A549 (cell line): ENCODE measurements around the gene NMNAT2. TPM values are rescaled to one million over a fixed set of nuclear protein-coding genes. Genes with fewer than 3 reads are reported as not detected.

Experiments
- ATAC-seq, 2 experiments: fragments of 200-7000 bp in 1 of 2; fragments of >200 bp in 1 of 2; cut with Nextera tagmentation in 1 of 2; cut with Tn5 transposase in 1 of 2; 3 replicates each; pipeline versions ENCODE4 v1.8.0 to v1.9.1; 2018 to 2020; ENCODE audit warnings: mild to moderate bottlenecking in 1 of 2, moderate library complexity in 1 of 2
- CTCF ChIA-PET: fragments of 300-600 bp; sonication (Branson Sonifier 250); formaldehyde crosslinking; extraction: SDS; loops from one replicate; lab custom pipeline; 2021; ENCODE audit warnings: antibody characterized with exemption, inconsistent platforms; lab: Yijun Ruan, JAX
- POLR2A ChIA-PET: fragments of 350-600 bp; formaldehyde crosslinking; extraction: SDS; loops from one replicate; lab custom pipeline; 2021; ENCODE audit warnings: antibody characterized with exemption, inconsistent platforms; lab: Yijun Ruan, JAX
- DNase-seq, 2 experiments: peaks; one replicate each; pipeline versions ENCODE4 v3.0.0 to v3.0.0-alpha.2; 2011 to 2016; ENCODE audit warnings: low read depth in 1 of 2, low spot score in 1 of 2
- FAIRE-seq: peaks from 2 replicates; lab custom pipeline; 2011; peaks lifted over from hg19 to GRCh38; lab: Jason Lieb, UNC
- H3K27ac ChIP-seq, 2 experiments: fragments of >200 bp; sonication (Bioruptor Twin); formaldehyde crosslinking; 3 replicates each; pipeline ENCODE4 v1.5.1; 2016 to 2017
- H3K4me1 ChIP-seq: fragments of >200 bp; sonication (Bioruptor Twin); formaldehyde crosslinking; 3 replicates; pipeline ENCODE4 v1.6.1; 2016
- H3K4me2 ChIP-seq: fragments of >200 bp; sonication (Bioruptor Twin); formaldehyde crosslinking; 3 replicates; pipeline ENCODE4 v1.6.1; 2016
- H3K4me3 ChIP-seq: fragments of >200 bp; sonication (Bioruptor Twin); formaldehyde crosslinking; 3 replicates; pipeline ENCODE4 v1.5.1; 2016
- H3K9me3 ChIP-seq: fragments of >200 bp; sonication (Bioruptor Twin); formaldehyde crosslinking; 3 replicates; pipeline ENCODE4 v1.6.1; 2016
- CBX2 ChIP-seq: fragments of 200-600 bp; sonication (generic); IDR thresholded peaks from 2 replicates; pipeline ENCODE4 v1.6.1; 2016; ENCODE audit warnings: low read depth, mild to moderate bottlenecking, borderline replicate concordance
- CHD2 ChIP-seq: fragments of 150-350 bp; IDR thresholded peaks from 2 replicates; pipeline ENCODE4 v1.6.1; 2014; ENCODE audit warnings: low read length; ENCODE audit not compliant: partially characterized antibody
- FOSB ChIP-seq: fragments of 250-450 bp; sonication (Bioruptor Pico); IDR thresholded peaks from 2 replicates; pipeline ENCODE4 v1.5.0; 2020; ENCODE audit warnings: mild to moderate bottlenecking, moderate library complexity
- FOSL2 ChIP-seq, 2 experiments: fragments of 450-650 bp in 1 of 2; fragments of >200 bp in 1 of 2; sonication (Bioruptor Twin) in 1 of 2; formaldehyde crosslinking; IDR thresholded peaks; 2 replicates each; pipeline versions ENCODE4 v1.5.0 to v1.6.1; 2016 to 2020; ENCODE audit warnings: mild to moderate bottlenecking in 1 of 2, moderate library complexity in 1 of 2
- JUN ChIP-seq, 2 experiments: fragments of >200 bp; sonication (Bioruptor Twin); formaldehyde crosslinking; IDR thresholded peaks; 2 replicates in 1 of 2; 3 replicates in 1 of 2; pipeline ENCODE4 v1.6.1; 2016 to 2017
- MAFK ChIP-seq: fragments of 450-650 bp; IDR thresholded peaks from 2 replicates; pipeline ENCODE4 v1.6.1; 2014; ENCODE audit not compliant: partially characterized antibody
- MAZ ChIP-seq: fragments of 150-350 bp; IDR thresholded peaks from 2 replicates; pipeline ENCODE4 v1.6.1; 2014; ENCODE audit warnings: antibody characterized with exemption, low read depth, low read length, borderline replicate concordance
- NPAS2 ChIP-seq: fragments of 250-450 bp; sonication (Bioruptor Pico); IDR thresholded peaks from 2 replicates; pipeline ENCODE4 v1.8.0; 2022; ENCODE audit warnings: mild to moderate bottlenecking, moderate library complexity, borderline replicate concordance
- POLR2A ChIP-seq: IDR thresholded peaks from 2 replicates; pipeline ENCODE4 v1.6.1; 2012; ENCODE audit warnings: mild to moderate bottlenecking, low read length
- RCOR1 ChIP-seq: fragments of 150-350 bp; IDR thresholded peaks from 2 replicates; pipeline ENCODE4 v1.6.1; 2014; ENCODE audit warnings: antibody characterized with exemption, low read length, low read depth
- RFX5 ChIP-seq: fragments of 450-650 bp; IDR thresholded peaks from 2 replicates; pipeline ENCODE4 v1.7.1; 2014; ENCODE audit warnings: antibody characterized with exemption, mild to moderate bottlenecking, moderate library complexity
- RNF2 ChIP-seq: fragments of 200-600 bp; sonication (generic); IDR thresholded peaks from 2 replicates; pipeline ENCODE4 v1.6.1; 2016; ENCODE audit warnings: low read depth, mild to moderate bottlenecking, antibody characterized with exemption, moderate library complexity, borderline replicate concordance
- SMC3 ChIP-seq: fragments of >200 bp; sonication (Bioruptor Twin); formaldehyde crosslinking; IDR thresholded peaks from 3 replicates; pipeline ENCODE4 v1.6.1; 2018; ENCODE audit warnings: inconsistent platforms
- ZFP36 ChIP-seq: fragments of 450-650 bp; IDR thresholded peaks from 2 replicates; pipeline ENCODE4 v1.6.1; 2014; ENCODE audit warnings: borderline replicate concordance; ENCODE audit not compliant: partially characterized antibody
- ZNF302 ChIP-seq: fragments of 250-450 bp; sonication (Bioruptor Pico); IDR thresholded peaks from 2 replicates; pipeline ENCODE4 v1.9.0; 2021; ENCODE audit warnings: inconsistent platforms, mild to moderate bottlenecking, moderate library complexity
- WGBS: methylation state at CpG from one replicate; pipeline ENCODE4 v1.1.6; 2017; ENCODE audit errors: missing lambda C conversion rate; 5-methylcytosine and 5-hydroxymethylcytosine counted together
- polyA plus RNA-seq, 4 experiments: library from polyadenylated mRNA; depleted of rRNA in 3 of 4; stranded (reverse); fragments of >200 nt; fragmentation: RNase III in 1 of 4; extraction: RNeasy Plus Mini Kit Qiagen cat#74134 plus additional on column Dnase treatment in 1 of 4; gene quantifications; 2 replicates in 3 of 4; 3 replicates in 1 of 4; pipeline ENCODE4 v1.2.3, GENCODE V29; 2011 to 2017
- TF ChIP-seq, protein P1 (sequence below): IDR thresholded peaks from 2 replicates; pipeline ENCODE4 v1.6.1; 2012; ENCODE audit warnings: low read depth, borderline replicate concordance
- TF ChIP-seq, protein P2 (sequence below): fragments of 450-650 bp; IDR thresholded peaks from 2 replicates; pipeline ENCODE4 v1.6.1; 2014; ENCODE audit warnings: antibody characterized with exemption
- TF ChIP-seq, protein P3 (sequence below): fragments of >200 bp; sonication (Bioruptor Twin); formaldehyde crosslinking; IDR thresholded peaks from 3 replicates; pipeline ENCODE4 v1.5.1; 2016
- TF ChIP-seq, protein P4 (sequence below): IDR thresholded peaks from 2 replicates; pipeline ENCODE4 v1.6.1; 2012
- TF ChIP-seq, protein P5 (sequence below): fragments of 250-450 bp; sonication (Bioruptor Pico); IDR thresholded peaks from 2 replicates; pipeline ENCODE4 v1.5.0; 2020; ENCODE audit warnings: low read depth, mild to moderate bottlenecking, moderate library complexity

Gene NMNAT2
- polyA plus RNA-seq, 2 of the 4 experiments (the other 2 are of a cell fraction), result 0.16 to 0.63 TPM

DNA sequence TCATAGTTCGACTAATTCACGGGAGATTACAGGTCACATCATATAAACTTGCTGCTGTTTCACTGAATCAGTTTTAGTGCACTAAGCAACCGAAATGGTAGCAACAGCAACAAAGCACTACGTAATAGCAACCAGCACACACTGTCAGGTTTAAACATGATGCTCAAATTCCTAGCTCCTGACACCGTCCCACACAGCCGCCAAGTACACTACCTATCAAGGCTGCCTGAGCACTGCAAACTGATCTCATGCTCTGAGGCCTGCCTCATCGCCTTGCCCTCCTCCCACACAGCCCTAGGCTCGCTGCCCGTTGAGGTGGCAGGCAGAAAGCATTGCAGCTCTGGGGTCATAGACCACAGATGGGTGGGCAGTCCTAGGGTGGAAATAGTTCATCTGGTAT is 219.7 kb downstream of the NMNAT2 start:
- ChIA-PET CTCF (interaction anchor here (1.0 to 1.7 kb wide), 3 partner anchors 11 to 36 kb away, joined by 4 read pairs; no protein-coding TSS in a partner anchor), POLR2A (no interaction called here)
- no peak overlapping the region for H3K4me2 ChIP-seq
- H3K9me3 ChIP-seq, result no peaks in the 10 kb centered on the region
- ATAC-seq (peak in 1 of 2 experiments; percentile 47; a peak in 2 of 6 replicates), DNase-seq (peak in 1 of 2 experiments; percentile 24), FAIRE-seq (no peak)
- H3K4me1 ChIP-seq, result peaks cover 12% of the 10 kb centered on the region
- H3K27ac ChIP-seq, result no peak overlapping the region
- no peak for TF ChIP-seq RNF2
- no peak for TF ChIP-seq FOSB (CRISPR knock-in tag)
- TF ChIP-seq CHD2, result no peak
- TF ChIP-seq, protein P1, sequence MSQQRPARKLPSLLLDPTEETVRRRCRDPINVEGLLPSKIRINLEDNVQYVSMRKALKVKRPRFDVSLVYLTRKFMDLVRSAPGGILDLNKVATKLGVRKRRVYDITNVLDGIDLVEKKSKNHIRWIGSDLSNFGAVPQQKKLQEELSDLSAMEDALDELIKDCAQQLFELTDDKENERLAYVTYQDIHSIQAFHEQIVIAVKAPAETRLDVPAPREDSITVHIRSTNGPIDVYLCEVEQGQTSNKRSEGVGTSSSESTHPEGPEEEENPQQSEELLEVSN, result no peak
- TF ChIP-seq, protein P2, sequence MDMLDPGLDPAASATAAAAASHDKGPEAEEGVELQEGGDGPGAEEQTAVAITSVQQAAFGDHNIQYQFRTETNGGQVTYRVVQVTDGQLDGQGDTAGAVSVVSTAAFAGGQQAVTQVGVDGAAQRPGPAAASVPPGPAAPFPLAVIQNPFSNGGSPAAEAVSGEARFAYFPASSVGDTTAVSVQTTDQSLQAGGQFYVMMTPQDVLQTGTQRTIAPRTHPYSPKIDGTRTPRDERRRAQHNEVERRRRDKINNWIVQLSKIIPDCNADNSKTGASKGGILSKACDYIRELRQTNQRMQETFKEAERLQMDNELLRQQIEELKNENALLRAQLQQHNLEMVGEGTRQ, result no peak
- no peak for TF ChIP-seq RCOR1
- no peak for TF ChIP-seq NPAS2 (CRISPR knock-in tag)
- TF ChIP-seq, protein P3, sequence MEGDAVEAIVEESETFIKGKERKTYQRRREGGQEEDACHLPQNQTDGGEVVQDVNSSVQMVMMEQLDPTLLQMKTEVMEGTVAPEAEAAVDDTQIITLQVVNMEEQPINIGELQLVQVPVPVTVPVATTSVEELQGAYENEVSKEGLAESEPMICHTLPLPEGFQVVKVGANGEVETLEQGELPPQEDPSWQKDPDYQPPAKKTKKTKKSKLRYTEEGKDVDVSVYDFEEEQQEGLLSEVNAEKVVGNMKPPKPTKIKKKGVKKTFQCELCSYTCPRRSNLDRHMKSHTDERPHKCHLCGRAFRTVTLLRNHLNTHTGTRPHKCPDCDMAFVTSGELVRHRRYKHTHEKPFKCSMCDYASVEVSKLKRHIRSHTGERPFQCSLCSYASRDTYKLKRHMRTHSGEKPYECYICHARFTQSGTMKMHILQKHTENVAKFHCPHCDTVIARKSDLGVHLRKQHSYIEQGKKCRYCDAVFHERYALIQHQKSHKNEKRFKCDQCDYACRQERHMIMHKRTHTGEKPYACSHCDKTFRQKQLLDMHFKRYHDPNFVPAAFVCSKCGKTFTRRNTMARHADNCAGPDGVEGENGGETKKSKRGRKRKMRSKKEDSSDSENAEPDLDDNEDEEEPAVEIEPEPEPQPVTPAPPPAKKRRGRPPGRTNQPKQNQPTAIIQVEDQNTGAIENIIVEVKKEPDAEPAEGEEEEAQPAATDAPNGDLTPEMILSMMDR, result no peak
- TF ChIP-seq SMC3, result no peak
- TF ChIP-seq MAFK, result no peak
- TF ChIP-seq, protein P4, sequence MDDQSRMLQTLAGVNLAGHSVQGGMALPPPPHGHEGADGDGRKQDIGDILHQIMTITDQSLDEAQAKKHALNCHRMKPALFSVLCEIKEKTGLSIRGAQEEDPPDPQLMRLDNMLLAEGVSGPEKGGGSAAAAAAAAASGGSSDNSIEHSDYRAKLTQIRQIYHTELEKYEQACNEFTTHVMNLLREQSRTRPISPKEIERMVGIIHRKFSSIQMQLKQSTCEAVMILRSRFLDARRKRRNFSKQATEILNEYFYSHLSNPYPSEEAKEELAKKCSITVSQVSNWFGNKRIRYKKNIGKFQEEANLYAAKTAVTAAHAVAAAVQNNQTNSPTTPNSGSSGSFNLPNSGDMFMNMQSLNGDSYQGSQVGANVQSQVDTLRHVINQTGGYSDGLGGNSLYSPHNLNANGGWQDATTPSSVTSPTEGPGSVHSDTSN, result no peak
- TF ChIP-seq, protein P5, sequence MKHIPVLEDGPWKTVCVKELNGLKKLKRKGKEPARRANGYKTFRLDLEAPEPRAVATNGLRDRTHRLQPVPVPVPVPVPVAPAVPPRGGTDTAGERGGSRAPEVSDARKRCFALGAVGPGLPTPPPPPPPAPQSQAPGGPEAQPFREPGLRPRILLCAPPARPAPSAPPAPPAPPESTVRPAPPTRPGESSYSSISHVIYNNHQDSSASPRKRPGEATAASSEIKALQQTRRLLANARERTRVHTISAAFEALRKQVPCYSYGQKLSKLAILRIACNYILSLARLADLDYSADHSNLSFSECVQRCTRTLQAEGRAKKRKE, result no peak
- TF ChIP-seq FOSL2 (IDR thresholded peaks at IDR 0.05), result no peak
- TF ChIP-seq FOSL2 (CRISPR knock-in tag; IDR thresholded peaks at IDR 0.05), result no peak
- no peak for TF ChIP-seq CBX2
- TF ChIP-seq JUN (IDR thresholded peaks at IDR 0.05), result no peak
- TF ChIP-seq POLR2A, result no peak
- TF ChIP-seq RFX5, result no peak
- no peak for TF ChIP-seq MAZ
- TF ChIP-seq ZNF302, result no peak
- no peak for TF ChIP-seq ZFP36
- no peak overlapping the region for H3K4me3 ChIP-seq
- 94% methylated on average over 9 of the region's 9 CpGs for WGBS

Other genes with a start within 250 kb of the NMNAT2 start
- gene LAMC2, start 232.1 kb downstream of the NMNAT2 start, polyA plus RNA-seq (2011; rRNA removed), result 24.1 and 27.1 TPM in 2 replicates
- 8.5 to 11.4 TPM (median 9.6 TPM) in 3 replicates for gene LAMC2, start 232.1 kb downstream of the NMNAT2 start, polyA plus RNA-seq (2017; fragmentation: RNase III; extraction: RNeasy Plus Mini Kit Qiagen cat#74134 plus additional on column Dnase treatment)
- gene SMG7, start 54.1 kb upstream of the NMNAT2 start, polyA plus RNA-seq (2011; rRNA removed), result 51.3 and 55.5 TPM in 2 replicates
- 27.2 to 29.7 TPM (median 29.1 TPM) in 3 replicates for gene SMG7, start 54.1 kb upstream of the NMNAT2 start, polyA plus RNA-seq (2017; fragmentation: RNase III; extraction: RNeasy Plus Mini Kit Qiagen cat#74134 plus additional on column Dnase treatment)
- 4.5 and 5.5 TPM in 2 replicates for gene NCF2, start 172.1 kb upstream of the NMNAT2 start, polyA plus RNA-seq (2011; rRNA removed)
- gene NCF2, start 172.1 kb upstream of the NMNAT2 start, polyA plus RNA-seq (2017; fragmentation: RNase III; extraction: RNeasy Plus Mini Kit Qiagen cat#74134 plus additional on column Dnase treatment), result 4.6 to 6.2 TPM (median 4.9 TPM) in 3 replicates
- 147 and 189 TPM in 2 replicates for gene ARPC5, start 217.4 kb upstream of the NMNAT2 start, polyA plus RNA-seq (2011; rRNA removed)
- gene ARPC5, start 217.4 kb upstream of the NMNAT2 start, polyA plus RNA-seq (2017; fragmentation: RNase III; extraction: RNeasy Plus Mini Kit Qiagen cat#74134 plus additional on column Dnase treatment), result 180 to 207 TPM (median 198 TPM) in 3 replicates
- gene APOBEC4, start 234.9 kb upstream of the NMNAT2 start, polyA plus RNA-seq (2011; rRNA removed), result not detected in 2 replicates
- gene APOBEC4, start 234.9 kb upstream of the NMNAT2 start, polyA plus RNA-seq (2017; fragmentation: RNase III; extraction: RNeasy Plus Mini Kit Qiagen cat#74134 plus additional on column Dnase treatment), result not detected in 3 replicates